Subcutaneous adipose tissue (tissue), 4 donors: Measurements from ENCODE around the gene ENDOG. TPM values are rescaled to one million over a fixed set of nuclear protein-coding genes. Genes with fewer than 3 reads are reported as not detected.

Source experiments
- CTCF ChIP-seq: fragments of 450-650 bp; IDR thresholded peaks from one replicate; pipeline ENCODE4 v1.5.1; 2016; ENCODE audit warnings: low read depth, mild to moderate bottlenecking, control low read depth, antibody characterized with exemption, moderate library complexity
- total RNA-seq, 4 donors: library from RNA; depleted of rRNA; stranded (reverse); fragments of >200 nt; gene quantifications; one replicate each; pipeline ENCODE4 v1.1.0, GENCODE V29; 2016

ENDOG gene
- total RNA-seq = 10 to 100 TPM; 12.1 to 29.8 (median 19.9) TPM

GRCh38 chr9:128818099-128818838 is at the start of gene ENDOG:
Gene ENDOG, plus strand, starts transcription at chr9:128818500. Its CDS starts 185 bp downstream, at chr9:128818685.
- no peak for TF ChIP-seq CTCF

GRCh38 chr9:128768606-128769005 is 49.7 kb upstream of the ENDOG start:
- TF ChIP-seq CTCF = no peak

- TF ChIP-seq CTCF = no peak
Measured at GRCh38 chr9:128770286-128771030, 47.8 kb upstream of the ENDOG start.

GRCh38 chr9:128771094-128771721 is 47.1 kb upstream of the ENDOG start:
- no peak for TF ChIP-seq CTCF

- no peak for TF ChIP-seq CTCF
Measured at GRCh38 chr9:128771745-128772519, 46.4 kb upstream of the ENDOG start, which contains the start of gene ZER1. Gene ZER1, minus strand, starts transcription at chr9:128771927. Its CDS starts 16,362 bp downstream, at chr9:128755565.

- TF ChIP-seq CTCF = no peak
Measured at GRCh38 chr9:128773049-128773448, 45.3 kb upstream of the ENDOG start.
